Uterus (tissue), 4 donors: Measurements from ENCODE around the gene TEN1. TPM values are rescaled to one million over a fixed set of nuclear protein-coding genes. Genes with fewer than 3 reads are reported as not detected.
"Not testable (repeated sequence)": the region's sequence is repeated elsewhere in the genome, so short reads cannot be mapped to it uniquely, and the experiment has no call there.

Source experiments
- DNase-seq, 2 donors: peaks; one replicate each; pipeline ENCODE4 v3.0.0-alpha.2; 2019 to 2020
- H3K27ac ChIP-seq, 2 donors: fragments of 200-600 bp; sonication (generic); 1 replicate in 1 of 2; 2 replicates in 1 of 2; pipeline ENCODE4 v1.5.1; 2016 to 2018
- H3K27me3 ChIP-seq, 2 donors: fragments of 200-600 bp; sonication (generic); one replicate each; pipeline ENCODE4 v1.5.1; 2018 to 2019; ENCODE audit warnings: control low read depth in 1 of 2
- H3K36me3 ChIP-seq, 2 donors: fragments of 200-600 bp; sonication (generic); one replicate each; pipeline ENCODE4 v1.5.1; 2019; ENCODE audit warnings: control low read depth in 1 of 2
- H3K4me1 ChIP-seq, 2 donors: fragments of 200-600 bp; sonication (generic); one replicate each; pipeline ENCODE4 v1.5.1; 2018 to 2019; ENCODE audit warnings: control low read depth in 1 of 2
- H3K4me3 ChIP-seq, 2 donors: fragments of 200-600 bp; sonication (generic); 1 replicate in 1 of 2; 2 replicates in 1 of 2; pipeline ENCODE4 v1.5.1; 2018 to 2019; ENCODE audit warnings: mild to moderate bottlenecking in 1 of 2
- H3K9me3 ChIP-seq, 2 donors: fragments of 200-600 bp; sonication (generic); one replicate each; pipeline ENCODE4 v1.5.1; 2019; ENCODE audit warnings: control low read depth in 1 of 2
- POLR2A ChIP-seq, 2 donors: fragments of 450-650 bp; IDR thresholded peaks; one replicate each; pipeline ENCODE4 v1.6.1; 2016; ENCODE audit warnings: antibody characterized with exemption in 2 of 2, mild to moderate bottlenecking in 1 of 2, moderate library complexity in 1 of 2
- intact Hi-C: fragments of 100-400 bp; cut with DNase I; formaldehyde crosslinking; loops from one replicate; pipeline ENCODE4 v1.15.1; 2023; ENCODE audit warnings: low total_unique reads
- total RNA-seq, 4 donors: library from RNA; depleted of rRNA in 3 of 4; stranded (reverse); fragments of >200 nt in 3 of 4; gene quantifications; one replicate each; pipeline versions ENCODE4 v1.1.0 to v1.2.4, GENCODE V29; 2014 to 2023
- TF ChIP-seq, protein P1 (sequence below), 4 experiments: fragments of 200-600 bp in 2 of 4; fragments of 450-650 bp in 2 of 4; sonication (generic) in 2 of 4; IDR thresholded peaks; one replicate each; pipeline ENCODE4 v1.5.1; 2016 to 2019; ENCODE audit warnings: antibody characterized with exemption in 4 of 4, mild to moderate bottlenecking in 2 of 4, moderate library complexity in 1 of 4
- donor health status: DM: yes; HTN: yes; CAD: no.

The TEN1 gene
- total RNA-seq, 4 donors from 2014 or later, result 3.1 to 17.2 (median 15.0) TPM

DNA sequence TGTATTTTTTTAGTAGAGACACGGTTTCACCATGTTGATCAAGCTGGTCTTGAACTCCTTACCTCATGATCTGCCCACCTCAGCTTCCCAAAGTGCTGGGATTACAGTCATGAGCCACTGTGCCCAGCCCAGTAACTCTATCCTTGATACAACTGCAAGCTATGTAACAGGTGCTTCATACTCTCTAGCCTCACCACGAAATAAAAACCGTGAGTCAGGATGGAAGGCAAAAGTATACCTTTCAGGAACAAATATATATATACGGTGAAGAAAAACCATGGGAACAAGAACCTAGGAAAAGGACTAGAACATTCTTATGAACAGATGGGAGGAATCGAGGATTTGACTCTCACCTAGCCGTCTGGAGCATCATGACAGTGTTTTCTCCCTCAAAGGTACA lies 28.6 kb upstream of the TEN1 start:
- H3K27ac ChIP-seq, result no peak overlapping the region
- no peaks in the 10 kb centered on the region for H3K9me3 ChIP-seq
- no peak overlapping the region for H3K4me3 ChIP-seq
- H3K36me3 ChIP-seq, result no peaks in the 10 kb centered on the region
- intact Hi-C loops, result no loop called here
- H3K27me3 ChIP-seq, result no peaks in the 10 kb centered on the region
- DNase-seq, result no peak
- H3K4me1 ChIP-seq, result no peaks in the 10 kb centered on the region
- no peak for TF ChIP-seq POLR2A (IDR thresholded peaks at IDR 0.05)
- TF ChIP-seq, protein P1, sequence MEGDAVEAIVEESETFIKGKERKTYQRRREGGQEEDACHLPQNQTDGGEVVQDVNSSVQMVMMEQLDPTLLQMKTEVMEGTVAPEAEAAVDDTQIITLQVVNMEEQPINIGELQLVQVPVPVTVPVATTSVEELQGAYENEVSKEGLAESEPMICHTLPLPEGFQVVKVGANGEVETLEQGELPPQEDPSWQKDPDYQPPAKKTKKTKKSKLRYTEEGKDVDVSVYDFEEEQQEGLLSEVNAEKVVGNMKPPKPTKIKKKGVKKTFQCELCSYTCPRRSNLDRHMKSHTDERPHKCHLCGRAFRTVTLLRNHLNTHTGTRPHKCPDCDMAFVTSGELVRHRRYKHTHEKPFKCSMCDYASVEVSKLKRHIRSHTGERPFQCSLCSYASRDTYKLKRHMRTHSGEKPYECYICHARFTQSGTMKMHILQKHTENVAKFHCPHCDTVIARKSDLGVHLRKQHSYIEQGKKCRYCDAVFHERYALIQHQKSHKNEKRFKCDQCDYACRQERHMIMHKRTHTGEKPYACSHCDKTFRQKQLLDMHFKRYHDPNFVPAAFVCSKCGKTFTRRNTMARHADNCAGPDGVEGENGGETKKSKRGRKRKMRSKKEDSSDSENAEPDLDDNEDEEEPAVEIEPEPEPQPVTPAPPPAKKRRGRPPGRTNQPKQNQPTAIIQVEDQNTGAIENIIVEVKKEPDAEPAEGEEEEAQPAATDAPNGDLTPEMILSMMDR (IDR thresholded peaks at IDR 0.05), result no peak

DNA sequence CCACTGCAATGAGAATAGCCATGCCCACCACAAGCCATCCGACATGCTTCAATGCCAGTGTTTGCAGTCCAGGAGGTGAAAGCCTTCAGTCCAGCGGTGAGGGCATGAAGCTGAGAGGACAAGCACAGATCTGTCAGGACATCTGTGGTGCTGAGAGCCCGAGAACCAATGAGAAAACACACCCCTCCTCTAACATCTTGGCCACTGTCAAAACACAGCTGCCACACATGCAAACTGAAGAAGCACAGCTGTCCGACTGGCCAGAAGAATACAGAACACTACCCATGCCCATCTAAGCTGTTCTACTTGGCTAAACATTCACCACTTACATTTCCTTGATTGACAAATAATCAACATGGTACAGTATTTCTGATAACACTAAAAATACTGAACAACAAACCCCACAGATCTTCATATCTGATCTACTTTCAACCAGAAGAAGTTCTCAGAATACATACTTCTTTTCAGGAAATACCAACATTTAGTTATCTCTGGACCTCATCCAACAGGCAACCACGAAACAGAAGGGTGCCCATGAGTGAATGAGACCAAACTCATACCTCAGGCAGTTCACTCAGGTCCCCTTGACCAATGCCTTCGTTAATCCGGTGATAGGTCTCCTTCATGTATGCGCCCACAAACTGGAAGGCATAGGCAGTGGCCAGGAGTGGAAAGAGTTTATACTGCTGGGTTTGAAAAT lies 28.0 kb upstream of the TEN1 start:
- Histone ChIP-seq H3K4me1 (no peaks in the 10 kb centered on the region), H3K4me3 (no peak overlapping the region), H3K36me3 (no peaks in the 10 kb centered on the region), H3K27me3 (no peaks in the 10 kb centered on the region), H3K9me3 (no peaks in the 10 kb centered on the region), H3K27ac (no peak overlapping the region)
- no peak for DNase-seq
- TF ChIP-seq POLR2A (IDR thresholded peaks at IDR 0.05), result no peak
- TF ChIP-seq, protein P1 (IDR thresholded peaks at IDR 0.05), result no peak
- intact Hi-C loops, result no loop called here

DNA sequence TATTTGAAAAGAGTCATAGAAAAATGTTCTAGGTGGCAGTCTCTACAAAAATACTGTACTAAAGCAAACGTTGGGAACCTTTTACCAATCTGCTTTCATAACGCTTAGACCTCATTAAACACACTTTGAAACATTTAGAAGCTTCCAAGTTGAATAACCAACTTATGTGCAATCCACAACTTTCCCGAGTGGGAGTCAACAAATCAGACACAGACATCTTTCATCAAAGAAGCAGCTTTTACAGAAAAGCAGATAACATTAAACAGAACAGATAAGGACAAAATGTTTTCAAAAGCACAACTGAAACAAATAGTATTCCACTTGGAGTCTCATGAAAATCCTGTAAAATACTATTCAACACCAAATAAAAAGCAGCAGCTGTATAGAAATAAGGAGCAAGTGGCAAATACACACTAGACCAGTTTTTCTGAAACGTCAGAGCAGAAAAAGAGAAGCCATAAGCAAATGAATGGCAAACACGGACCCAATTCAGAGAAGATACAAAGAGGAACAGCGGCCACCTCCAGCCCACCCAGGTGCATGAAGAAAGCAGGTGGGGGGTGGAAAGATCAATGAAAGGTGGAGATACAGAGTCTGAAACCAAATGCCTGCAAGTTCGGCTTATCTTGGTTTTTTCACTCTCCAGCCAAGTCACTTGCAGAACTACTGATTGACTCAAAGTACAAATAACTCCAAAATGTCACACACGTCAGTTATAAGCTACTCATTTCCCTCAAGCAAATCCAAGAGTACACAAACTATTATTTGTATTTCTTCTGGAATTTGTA lies 19.8 kb upstream of the TEN1 start:
- DNase-seq, result no peak
- TF ChIP-seq POLR2A (IDR thresholded peaks at IDR 0.05), result no peak
- TF ChIP-seq, protein P1 (IDR thresholded peaks at IDR 0.05), result no peak
- Histone ChIP-seq H3K27ac (peak overlapping the region in 1 of 2 donors; percentile 44), H3K9me3 (no peaks in the 10 kb centered on the region), H3K4me1 (no peaks in the 10 kb centered on the region), H3K36me3 (no peaks in the 10 kb centered on the region), H3K27me3 (no peaks in the 10 kb centered on the region), H3K4me3 (no peak overlapping the region)
- intact Hi-C loops, result no loop called here

DNA sequence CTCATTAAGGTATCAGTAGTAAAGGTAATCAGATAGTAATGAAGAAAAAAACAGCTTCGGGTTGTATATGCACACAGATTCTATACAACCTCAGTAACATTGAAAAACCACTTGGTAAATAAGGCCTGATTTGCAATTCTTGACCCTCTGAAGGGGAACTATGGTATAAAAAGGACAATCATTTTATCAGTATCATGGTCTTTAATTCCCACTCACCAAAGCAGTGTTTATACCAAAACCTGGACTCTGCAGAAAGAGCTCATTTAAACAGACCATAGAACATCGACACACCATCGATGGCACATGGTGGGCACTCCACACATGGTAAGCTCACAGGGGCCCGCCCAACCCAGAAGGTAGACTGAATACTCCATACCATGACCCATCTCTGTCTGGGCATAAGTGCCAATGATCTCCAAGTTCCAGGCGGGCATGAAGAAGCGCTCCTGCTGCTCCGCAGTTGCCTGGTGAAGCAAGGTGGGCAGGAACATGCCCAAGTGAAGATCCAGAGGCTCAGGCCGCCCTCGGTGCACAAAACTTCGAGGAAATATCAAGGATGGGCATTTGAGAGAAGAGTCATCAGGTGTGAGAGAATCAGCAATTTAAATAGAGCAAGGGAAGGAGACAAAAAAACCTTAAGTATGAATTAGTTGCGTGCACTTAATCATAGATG lies 19.1 kb upstream of the TEN1 start:
- no peaks in the 10 kb centered on the region for H3K9me3 ChIP-seq
- H3K27me3 ChIP-seq, result no peaks in the 10 kb centered on the region
- H3K4me3 ChIP-seq, result no peak overlapping the region
- TF ChIP-seq, protein P1 (IDR thresholded peaks at IDR 0.05), result no peak
- no peak for TF ChIP-seq POLR2A (IDR thresholded peaks at IDR 0.05)
- intact Hi-C loops, result no loop called here
- peak overlapping the region in 1 of 2 donors; percentile 43 for H3K27ac ChIP-seq
- no peaks in the 10 kb centered on the region for H3K36me3 ChIP-seq
- no peak for DNase-seq
- H3K4me1 ChIP-seq, result no peaks in the 10 kb centered on the region

- Histone ChIP-seq H3K4me1 (no peaks in the 10 kb centered on the region), H3K36me3 (no peaks in the 10 kb centered on the region), H3K27me3 (no peaks in the 10 kb centered on the region), H3K4me3 (no peak overlapping the region), H3K9me3 (no peaks in the 10 kb centered on the region), H3K27ac (no peak overlapping the region)
- intact Hi-C loops, result no loop called here
- no peak for DNase-seq
- TF ChIP-seq POLR2A (IDR thresholded peaks at IDR 0.05), result no peak
- TF ChIP-seq, protein P1 (IDR thresholded peaks at IDR 0.05), result no peak
These were observed 13.6 kb upstream of the TEN1 start for GRCh38 chr17:75965468-75965867.

GRCh38 chr17:75969044-75969443 lies 10.0 kb upstream of the TEN1 start:
- H3K4me1 ChIP-seq, H3K36me3 ChIP-seq, H3K27me3 ChIP-seq, DNase-seq, H3K27ac ChIP-seq, H3K4me3 ChIP-seq, H3K9me3 ChIP-seq, intact Hi-C loops: not testable (repeated sequence)
